PC-3 (cell line): Measurements from ENCODE around the gene CRLF1. TPM values are rescaled to one million over a fixed set of nuclear protein-coding genes. Genes with fewer than 3 reads are reported as not detected.

Experiments
- ATAC-seq: fragments of 200-7000 bp; cut with Tn5 transposase; 2 replicates; pipeline ENCODE4 v1.9.1; 2020; ENCODE audit warnings: mild to moderate bottlenecking, moderate library complexity
- BruUV-seq: library from RNA; stranded (reverse); fragments of 400-500 nt; replicated peaks from 2 replicates; lab custom pipeline; 2021; lab: Mats Ljungman, UMichigan
- CTCF ChIA-PET: fragments of 300-600 bp; sonication (Branson Sonifier 250); formaldehyde crosslinking; loops from one replicate; lab custom pipeline; 2022; ENCODE audit warnings: antibody characterized with exemption; lab: Charles Lee
- POLR2A ChIA-PET: fragments of 300-600 bp; sonication (Branson Sonifier 250); formaldehyde crosslinking; loops from one replicate; lab custom pipeline; 2022; ENCODE audit warnings: antibody characterized with exemption; ENCODE audit not compliant: unreplicated experiment; lab: Charles Lee
- DNase-seq: peaks from one replicate; pipeline ENCODE4 v3.0.0-alpha.2; 2015
- H2AFZ ChIP-seq: fragments of 300-600 bp; sonication (generic); 2 replicates; pipeline ENCODE4 v1.6.0; 2016; ENCODE audit warnings: antibody characterized with exemption, low read length
- H3F3A ChIP-seq: fragments of 300-600 bp; sonication (generic); one replicate; pipeline ENCODE4 v1.6.0; 2017; ENCODE audit warnings: antibody characterized with exemption, low read length, control low read depth, mild to moderate bottlenecking; ENCODE audit not compliant: unreplicated experiment
- H3K27ac ChIP-seq: fragments of 300-600 bp; sonication (generic); 2 replicates; pipeline ENCODE4 v1.5.1; 2016; ENCODE audit warnings: mild to moderate bottlenecking, low read length
- H3K27me3 ChIP-seq: fragments of 300-600 bp; sonication (generic); 2 replicates; pipeline ENCODE4 v1.6.1; 2016; ENCODE audit warnings: low read length, mixed read lengths
- H3K36me3 ChIP-seq: fragments of 300-600 bp; sonication (generic); 2 replicates; pipeline ENCODE4 v1.6.1; 2016; ENCODE audit warnings: low read depth, mixed run types, low read length, mixed read lengths
- H3K4me1 ChIP-seq: fragments of 300-600 bp; sonication (generic); 2 replicates; pipeline ENCODE4 v1.5.1; 2016; ENCODE audit warnings: low read length; ENCODE audit not compliant: insufficient read depth
- H3K4me2 ChIP-seq: fragments of 300-600 bp; sonication (generic); 2 replicates; pipeline ENCODE4 v1.6.0; 2016; ENCODE audit warnings: low read length
- H3K4me3 ChIP-seq: fragments of 300-600 bp; sonication (generic); 2 replicates; pipeline ENCODE4 v1.5.1; 2016; ENCODE audit warnings: mild to moderate bottlenecking, low read length, mixed read lengths
- H3K79me2 ChIP-seq: fragments of 300-600 bp; sonication (generic); 2 replicates; pipeline ENCODE4 v1.6.1; 2017; ENCODE audit warnings: low read length, mixed read lengths
- H3K9ac ChIP-seq: fragments of 300-600 bp; sonication (generic); 2 replicates; pipeline ENCODE4 v1.6.0; 2016; ENCODE audit warnings: mild to moderate bottlenecking, low read length
- H3K9me2 ChIP-seq: fragments of 300-600 bp; sonication (generic); replicated peaks from 2 replicates; pipeline ENCODE4 v1.6.1; 2016; ENCODE audit warnings: mixed run types, low read length, mixed read lengths
- H3K9me3 ChIP-seq: fragments of 300-600 bp; sonication (generic); 2 replicates; pipeline ENCODE4 v1.6.1; 2016; ENCODE audit warnings: low read length, mixed read lengths
- H4K20me1 ChIP-seq: fragments of 300-600 bp; sonication (generic); 2 replicates; pipeline ENCODE4 v1.6.1; 2016; ENCODE audit warnings: low read length, mixed read lengths
- CTCF ChIP-seq: fragments of 300-600 bp; sonication (generic); conservative IDR thresholded peaks from 2 replicates; pipeline ENCODE4 v1.5.1; 2017; ENCODE audit warnings: antibody characterized with exemption, low read depth, mild to moderate bottlenecking, low read length
- EZH2 ChIP-seq: fragments of 300-600 bp; sonication (generic); IDR thresholded peaks from one replicate; pipeline ENCODE4 v1.6.1; 2017; ENCODE audit warnings: antibody characterized with exemption, mild to moderate bottlenecking, low read length; ENCODE audit not compliant: unreplicated experiment
- EZH2phosphoT487 ChIP-seq: fragments of 300-600 bp; sonication (generic); IDR thresholded peaks from 2 replicates; pipeline ENCODE4 v1.6.1; 2018; ENCODE audit warnings: mild to moderate bottlenecking, antibody characterized with exemption, low read length, borderline replicate concordance
- intact Hi-C: fragments of 100-400 bp; cut with micrococcal nuclease; formaldehyde crosslinking; loops from 2 replicates; pipeline ENCODE4 v1.9.0; 2023
- total RNA-seq: library from RNA; depleted of rRNA; stranded (reverse); fragments of >200 nt; gene quantifications from 2 replicates; pipeline ENCODE4 v1.2.3, GENCODE V29; 2014

The CRLF1 gene
- total RNA-seq, 1 experiment from 2014 or later = 2.6 TPM

DNA sequence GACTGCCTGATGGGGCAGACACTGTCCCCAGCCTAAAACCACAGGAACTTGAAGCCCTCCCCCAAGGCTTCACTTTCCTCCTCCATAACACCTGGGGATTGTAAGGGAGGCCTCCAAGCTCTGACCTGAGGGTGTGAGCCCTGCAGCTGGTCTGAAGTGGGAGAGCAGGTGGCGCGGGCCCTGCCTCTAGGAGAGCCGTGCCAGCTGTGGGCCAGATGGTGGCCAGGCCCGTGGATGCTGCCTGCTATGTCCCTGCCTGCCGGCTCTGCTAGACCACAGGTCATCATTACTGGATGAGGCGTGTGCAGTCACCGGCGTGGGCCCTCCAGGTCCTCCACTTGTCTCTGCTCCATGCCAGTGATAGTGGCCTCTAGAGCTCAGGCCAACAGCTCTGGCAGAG lies 26.7 kb upstream of the CRLF1 start:
- no peak overlapping the region for H2AFZ ChIP-seq
- H3K4me2 ChIP-seq = no peak overlapping the region
- intact Hi-C loops = no loop called here
- no peaks in the 10 kb centered on the region for H3F3A ChIP-seq
- no peak overlapping the region for H3K4me3 ChIP-seq
- CTCF ChIA-PET = no interaction called here
- no peaks in the 10 kb centered on the region for H3K36me3 ChIP-seq
- DNase-seq (no peak), ATAC-seq (no peak)
- TF ChIP-seq EZH2phosphoT487 (no peak), CTCF (no peak), EZH2 (no peak)
- H3K9me2 ChIP-seq = no peaks in the 10 kb centered on the region
- no peaks in the 10 kb centered on the region for H3K9me3 ChIP-seq
- H4K20me1 ChIP-seq = 0 out of 2 replicates have a peak, but pooled peaks cover 3% of the 10 kb centered on the region
- POLR2A ChIA-PET = no interaction called here
- BruUV-seq = no TSS peak
- no peaks in the 10 kb centered on the region for H3K27me3 ChIP-seq
- H3K4me1 ChIP-seq = peaks cover 11% of the 10 kb centered on the region
- H3K9ac ChIP-seq = no peak overlapping the region
- no peak overlapping the region for H3K27ac ChIP-seq
- peaks cover 15% of the 10 kb centered on the region for H3K79me2 ChIP-seq

DNA sequence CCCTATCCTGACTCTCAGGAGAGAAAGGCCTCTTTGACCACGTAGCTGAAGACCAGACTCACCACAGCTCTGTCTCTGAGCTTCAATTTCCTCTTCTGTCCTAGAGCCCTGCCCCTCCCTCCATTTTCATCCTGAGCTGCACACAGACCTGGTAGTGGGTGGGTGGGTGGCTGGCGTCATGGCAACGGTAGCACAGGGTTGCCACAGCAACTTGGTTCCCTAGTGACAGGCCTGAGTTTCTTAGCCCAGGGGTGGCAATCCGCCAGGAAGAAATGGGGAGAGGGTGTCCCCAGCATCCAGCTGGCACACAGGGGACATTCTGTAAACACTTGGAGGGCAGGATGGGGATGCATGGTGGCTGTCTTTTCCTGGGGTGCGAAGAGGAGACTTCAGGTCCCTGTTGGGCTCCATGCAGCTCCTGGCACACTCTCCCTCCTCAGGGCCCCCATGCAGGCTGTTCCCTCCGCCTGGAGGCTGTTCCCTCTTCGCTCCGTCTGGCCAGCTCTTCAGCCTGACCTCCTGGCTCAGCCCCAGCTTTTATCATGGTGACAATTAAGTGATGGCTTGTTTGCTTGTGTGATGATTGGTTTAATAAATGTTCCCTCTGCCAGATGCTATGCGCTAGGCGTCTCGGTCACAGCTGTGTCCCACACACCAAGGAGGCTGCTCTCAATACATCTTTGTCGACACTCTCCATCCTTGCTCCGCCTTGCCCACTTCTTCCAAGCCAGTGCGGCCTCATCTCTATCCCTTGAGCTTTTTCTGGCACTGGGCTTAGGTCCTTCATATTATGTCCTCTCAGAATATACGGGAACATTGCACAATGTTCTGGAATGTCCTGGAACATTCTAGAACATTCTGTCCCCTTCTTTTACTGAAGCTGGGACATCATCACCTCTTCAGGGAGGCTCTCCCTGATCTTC lies 22.8 kb upstream of the CRLF1 start:
- ChIA-PET CTCF (no interaction called here), POLR2A (no interaction called here)
- H3K27me3 ChIP-seq = no peaks in the 10 kb centered on the region
- no peak overlapping the region for H2AFZ ChIP-seq
- H3K9me3 ChIP-seq = no peaks in the 10 kb centered on the region
- DNase-seq (no peak), ATAC-seq (no peak)
- H3K9me2 ChIP-seq = no peaks in the 10 kb centered on the region
- no peaks in the 10 kb centered on the region for H3K79me2 ChIP-seq
- H3K4me2 ChIP-seq = no peak overlapping the region
- H3K9ac ChIP-seq = no peak overlapping the region
- BruUV-seq = no TSS peak
- no peaks in the 10 kb centered on the region for H3K36me3 ChIP-seq
- H3K4me1 ChIP-seq = no peaks in the 10 kb centered on the region
- no peak overlapping the region for H3K27ac ChIP-seq
- H4K20me1 ChIP-seq = no peaks in the 10 kb centered on the region
- H3F3A ChIP-seq = no peaks in the 10 kb centered on the region
- no peak for TF ChIP-seq CTCF
- no peak for TF ChIP-seq EZH2
- TF ChIP-seq EZH2phosphoT487 = no peak
- intact Hi-C loops = no loop called here
- H3K4me3 ChIP-seq = no peak overlapping the region

DNA sequence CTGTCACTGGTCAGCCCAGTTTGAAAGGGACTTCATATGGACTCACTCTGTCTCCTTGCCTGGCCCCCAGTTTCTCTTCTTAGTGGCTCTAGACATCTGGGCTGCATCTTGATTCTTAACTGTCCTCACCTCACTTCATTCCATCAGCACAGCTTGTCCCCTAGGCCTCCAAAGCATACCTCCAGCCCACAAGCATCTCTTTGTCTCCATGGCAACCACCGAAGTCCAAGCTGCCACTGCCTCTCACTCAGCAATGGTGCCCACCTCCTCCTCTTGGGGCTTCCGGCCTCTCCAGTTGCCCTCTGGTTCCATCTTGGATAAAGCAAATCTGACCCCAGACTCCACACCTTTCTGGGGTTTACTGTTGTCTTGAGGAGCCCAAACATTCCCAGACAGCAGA lies 20.3 kb upstream of the CRLF1 start:
- H3K9me2 ChIP-seq = no peaks in the 10 kb centered on the region
- H3K27me3 ChIP-seq = no peaks in the 10 kb centered on the region
- no peaks in the 10 kb centered on the region for H3K79me2 ChIP-seq
- TF ChIP-seq EZH2 (no peak), CTCF (no peak), EZH2phosphoT487 (no peak)
- no peak overlapping the region for H3K4me3 ChIP-seq
- H3K9ac ChIP-seq = no peak overlapping the region
- ATAC-seq (no peak), DNase-seq (no peak)
- H4K20me1 ChIP-seq = no peaks in the 10 kb centered on the region
- no TSS peak for BruUV-seq
- H3K4me1 ChIP-seq = no peaks in the 10 kb centered on the region
- H3K27ac ChIP-seq = no peak overlapping the region
- H3K9me3 ChIP-seq = no peaks in the 10 kb centered on the region
- intact Hi-C loops = no loop called here
- no peaks in the 10 kb centered on the region for H3K36me3 ChIP-seq
- H3K4me2 ChIP-seq = no peak overlapping the region
- H3F3A ChIP-seq = no peaks in the 10 kb centered on the region
- no peak overlapping the region for H2AFZ ChIP-seq
- ChIA-PET CTCF (no interaction called here), POLR2A (no interaction called here)
